ENCODE data around the gene HOMER3. TPM values are rescaled to one million over a fixed set of nuclear protein-coding genes. Genes with fewer than 3 reads are reported as not detected.
"Not testable (repeated sequence)": the region's sequence is repeated elsewhere in the genome, so short reads cannot be mapped to it uniquely, and the experiment has no call there.

The HOMER3 gene
- total RNA-seq, 2 donors from 2014 or later, result 13.6 to 39.8 TPM

GRCh38 chr19:18920400-18920799, 20.6 kb downstream of the HOMER3 start:
- peaks cover 34% of the 10 kb centered on the region for H3K36me3 ChIP-seq
- H3K4me3 ChIP-seq, result peak overlapping the region; percentile 79 to 90
- H3K9me3 ChIP-seq, result no peaks in the 10 kb centered on the region
- TF ChIP-seq CTCF (IDR thresholded peaks at IDR 0.05), result no peak
- no peak for DNase-seq (ENCODE audit: low spot score)
- H3K27me3 ChIP-seq, result no peaks in the 10 kb centered on the region
- peaks cover 0 to 41% of the 10 kb centered on the region in 2 donors for H3K4me1 ChIP-seq
- no peak overlapping the region for H3K27ac ChIP-seq

- Histone ChIP-seq H3K9me3 (no peaks in the 10 kb centered on the region), H3K27me3 (no peaks in the 10 kb centered on the region), H3K4me3 (peak overlapping the region; percentile 79 to 90), H3K4me1 (peaks cover 0 to 42% of the 10 kb centered on the region in 2 donors), H3K36me3 (peaks cover 28% of the 10 kb centered on the region), H3K27ac (peak overlapping the region; percentile 52 to 74)
- no peak for TF ChIP-seq CTCF (IDR thresholded peaks at IDR 0.05)
- DNase-seq (ENCODE audit: low spot score), result no peak
Observed at GRCh38 chr19:18919900-18920214, 21.2 kb downstream of the HOMER3 start.

- H3K27ac ChIP-seq, result peak within 1 kb of the TSS; percentile 85 to 86
- TF ChIP-seq CTCF (IDR thresholded peaks at IDR 0.05), result peak in 1 of 2 donors; percentile 9
- no peaks in the 10 kb centered on the region for H3K9me3 ChIP-seq
- peaks cover 0 to 42% of the 10 kb centered on the region in 2 donors for H3K4me1 ChIP-seq
- no peaks in the 10 kb centered on the region for H3K27me3 ChIP-seq
- peaks cover 27% of the 10 kb centered on the region for H3K36me3 ChIP-seq
- H3K4me3 ChIP-seq, result peak within 1 kb of the TSS; percentile 90 to 93
- peak; percentile 100 for DNase-seq (ENCODE audit: low spot score)
Observed at GRCh38 chr19:18919086-18919899, 21.7 kb downstream of the HOMER3 start, which contains the start of the genes COPE and DDX49. COPE (minus strand) TSS chr19:18919387; CDS start chr19:18919348, 39 bp downstream. DDX49 (plus strand) TSS chr19:18919715; CDS start chr19:18919742, 27 bp downstream.

GRCh38 chr19:18917593-18917992, 23.4 kb downstream of the HOMER3 start:
- DNase-seq (ENCODE audit: low spot score), result not testable (repeated sequence)

GRCh38 chr19:18915639-18916038, 25.4 kb downstream of the HOMER3 start:
- peaks cover 0 to 33% of the 10 kb centered on the region in 2 donors for H3K4me1 ChIP-seq
- DNase-seq (ENCODE audit: low spot score), result no peak
- H3K9me3 ChIP-seq, result no peaks in the 10 kb centered on the region
- no peak overlapping the region for H3K27ac ChIP-seq
- TF ChIP-seq CTCF (IDR thresholded peaks at IDR 0.05), result peak in 1 of 2 donors; percentile 47
- peaks cover 28% of the 10 kb centered on the region for H3K36me3 ChIP-seq
- H3K4me3 ChIP-seq, result no peak overlapping the region
- no peaks in the 10 kb centered on the region for H3K27me3 ChIP-seq

More at GRCh38 chr19:18917593-18917992, 23.4 kb downstream of the HOMER3 start:
- H3K27ac ChIP-seq, H3K9me3 ChIP-seq, H3K27me3 ChIP-seq, H3K4me3 ChIP-seq: not testable (repeated sequence)
- peaks cover 31% of the 10 kb centered on the region for H3K36me3 ChIP-seq
- H3K4me1 ChIP-seq, result peaks cover 0 to 42% of the 10 kb centered on the region in 2 donors

GRCh38 chr19:18913466-18913865, 27.6 kb downstream of the HOMER3 start:
- no peak overlapping the region for H3K27ac ChIP-seq
- no peaks in the 10 kb centered on the region for H3K27me3 ChIP-seq
- no peaks in the 10 kb centered on the region for H3K9me3 ChIP-seq
- H3K4me1 ChIP-seq, result peaks cover 0 to 21% of the 10 kb centered on the region in 2 donors
- no peak for TF ChIP-seq CTCF (IDR thresholded peaks at IDR 0.05)
- peaks cover 28% of the 10 kb centered on the region for H3K36me3 ChIP-seq
- no peak for DNase-seq (ENCODE audit: low spot score)
- H3K4me3 ChIP-seq, result no peak overlapping the region

All from right atrium auricular region (tissue), 2 donors.